Measurements from ENCODE around the gene HENMT1.
A peak's percentile ranks its signal among the peaks of the same experiment; 100 is the strongest.

HENMT1 gene

GRCh38 chr1:108661030-108661609 is at the start of gene HENMT1:
Gene HENMT1, minus strand, starts transcription at chr1:108661093. Its CDS starts 1,209 bp downstream, at chr1:108659884.
- Histone ChIP-seq H3K9me3 (ENCODE audit: control insufficient read depth, insufficient read depth, low read depth, low read length) (no peaks in the 10 kb centered on the region), H3K27ac (ENCODE audit: extremely low read depth, low read depth, low read length) (no peak within 1 kb of the TSS), H3K36me3 (ENCODE audit: control insufficient read depth in 2 of 2, insufficient read depth in 1 of 2, low read length in 2 of 2) (no peaks in the 10 kb centered on the region), H3K4me1 (ENCODE audit: control insufficient read depth, insufficient read depth, low read length) (no peaks in the 10 kb centered on the region), H3K4me3 (ENCODE audit: low read depth, low read length) (no peak within 1 kb of the TSS)
- ChIA-PET CTCF (interaction anchor here (0.6 kb wide), 1 partner anchor 571 kb away, joined by 3 read pairs; no protein-coding TSS in a partner anchor), POLR2A (no interaction called here)
- TF ChIP-seq ZNF211 (tag by site-specific recombination; IDR thresholded peaks at IDR 0.05; ENCODE audit: low read depth): no peak
- TF ChIP-seq ZBTB6 (tag by site-specific recombination; IDR thresholded peaks at IDR 0.05): no peak
- no peak for TF ChIP-seq ZNF311 (tag by site-specific recombination; IDR thresholded peaks at IDR 0.05; ENCODE audit: borderline replicate concordance)

- no peak overlapping the region for H3K27ac ChIP-seq (ENCODE audit: extremely low read depth, low read depth, low read length)
- no peak overlapping the region for H3K4me3 ChIP-seq (ENCODE audit: low read depth, low read length)
- no peaks in the 10 kb centered on the region for H3K36me3 ChIP-seq (ENCODE audit: control insufficient read depth in 2 of 2, insufficient read depth in 1 of 2, low read length in 2 of 2)
- ChIA-PET CTCF (interaction anchor here (0.6 to 1.3 kb wide), 8 partner anchors 11 to 540 kb away, joined by 3 to 4 read pairs (median 3); no protein-coding TSS in a partner anchor), POLR2A (interaction anchor here (0.6 kb wide), 1 partner anchor 22 kb away, joined by 3 read pairs; no protein-coding TSS in a partner anchor)
- TF ChIP-seq ZNF24 (tag by site-specific recombination; IDR thresholded peaks at IDR 0.05) (no peak), MYNN (tag by site-specific recombination; IDR thresholded peaks at IDR 0.05; ENCODE audit: borderline replicate concordance) (no peak), ATF2 (tag by site-specific recombination; IDR thresholded peaks at IDR 0.05; ENCODE audit: low read depth) (0 out of 2 replicates have a peak, but pooled peaks have one; percentile 15), BCL11A (tag by site-specific recombination; IDR thresholded peaks at IDR 0.05; ENCODE audit: low read depth) (no peak), ZNF521 (tag by site-specific recombination; IDR thresholded peaks at IDR 0.05) (no peak), INSM2 (tag by site-specific recombination; IDR thresholded peaks at IDR 0.05) (no peak), ZNF341 (tag by site-specific recombination; IDR thresholded peaks at IDR 0.05; ENCODE audit: low read depth) (peak; percentile 43; the same call in 1 of the 2 replicates), ZNF639 (tag by site-specific recombination; IDR thresholded peaks at IDR 0.05) (no peak), YY2 (tag by site-specific recombination; IDR thresholded peaks at IDR 0.05) (no peak), ZNF654 (tag by site-specific recombination; IDR thresholded peaks at IDR 0.05; ENCODE audit: low read depth) (0 out of 2 replicates have a peak, but pooled peaks have one; percentile 9), ZNF350 (tag by site-specific recombination; IDR thresholded peaks at IDR 0.05) (no peak), ZNF175 (tag by site-specific recombination; IDR thresholded peaks at IDR 0.05) (no peak), KLF1 (tag by site-specific recombination; IDR thresholded peaks at IDR 0.05) (no peak), ZNF624 (tag by site-specific recombination; IDR thresholded peaks at IDR 0.05) (no peak), ZNF404 (tag by site-specific recombination; IDR thresholded peaks at IDR 0.05) (no peak)
- no peaks in the 10 kb centered on the region for H3K4me1 ChIP-seq (ENCODE audit: control insufficient read depth, insufficient read depth, low read length)
- no peaks in the 10 kb centered on the region for H3K9me3 ChIP-seq (ENCODE audit: control insufficient read depth, insufficient read depth, low read depth, low read length)
Observed at GRCh38 chr1:108708691-108709660, 48.1 kb upstream of the HENMT1 start.

Data from HEK293 (cell line).